H1 (cell line): ENCODE data around the gene BBS1. TPM values are rescaled to one million over a fixed set of nuclear protein-coding genes. Genes with fewer than 3 reads are reported as not detected.

Experiments used
- CTCF ChIA-PET: fragments of 300-600 bp; sonication (Branson Sonifier 250); formaldehyde crosslinking; loops from one replicate; lab custom pipeline; 2021; ENCODE audit not compliant: partially characterized antibody; lab: Charles Lee
- POLR2A ChIA-PET: fragments of 300-600 bp; sonication (Branson Sonifier 250); formaldehyde crosslinking; loops from one replicate; lab custom pipeline; 2021; ENCODE audit warnings: inconsistent platforms; ENCODE audit not compliant: partially characterized antibody; lab: Charles Lee
- DNase-seq, 2 experiments: peaks; one replicate each; pipeline versions ENCODE4 v3.0.0 to v3.0.0-alpha.2; 2010 to 2022; ENCODE audit warnings: low spot score in 2 of 2, low read depth in 1 of 2, mixed read lengths in 1 of 2
- FAIRE-seq: peaks from 2 replicates; lab custom pipeline; 2011; peaks lifted over from hg19 to GRCh38; lab: Jason Lieb, UNC
- H2AFZ ChIP-seq: 2 replicates; pipeline ENCODE4 v1.8.1; 2012; ENCODE audit warnings: low read length, inconsistent platforms
- H2AK5ac ChIP-seq: 2 replicates; pipeline ENCODE4 v1.6.1; 2013; ENCODE audit warnings: low read depth, low read length
- H2BK120ac ChIP-seq: replicated peaks from 2 replicates; pipeline ENCODE3; 2013; ENCODE audit warnings: low read depth, low read length, inconsistent platforms
- H2BK12ac ChIP-seq: 2 replicates; pipeline ENCODE4 v1.6.1; 2013; ENCODE audit warnings: low read depth, low read length
- H2BK15ac ChIP-seq: 2 replicates; pipeline ENCODE4 v1.6.1; 2013; ENCODE audit warnings: low read length
- H2BK20ac ChIP-seq: 2 replicates; pipeline ENCODE4 v1.6.1; 2013; ENCODE audit warnings: low read length
- H2BK5ac ChIP-seq: 2 replicates; pipeline ENCODE4 v1.6.1; 2013; ENCODE audit warnings: low read depth, low read length
- H3K14ac ChIP-seq: 2 replicates; pipeline ENCODE4 v1.6.1; 2013; ENCODE audit warnings: inconsistent platforms; ENCODE audit not compliant: insufficient read length
- H3K18ac ChIP-seq: 2 replicates; pipeline ENCODE4 v1.6.1; 2013; ENCODE audit warnings: low read length; ENCODE audit errors: extremely low read depth
- H3K23ac ChIP-seq: 2 replicates; pipeline ENCODE4 v1.6.1; 2013; ENCODE audit warnings: inconsistent platforms; ENCODE audit not compliant: insufficient read length
- H3K23me2 ChIP-seq: 2 replicates; pipeline ENCODE4 v1.6.1; 2013; ENCODE audit warnings: low read depth, low read length
- H3K27ac ChIP-seq: 2 replicates; pipeline ENCODE4 v1.6.1; 2011; ENCODE audit warnings: low read depth, low read length, inconsistent platforms
- H3K27me3 ChIP-seq, 4 experiments: replicated peaks in 1 of 4; 1 replicate in 1 of 4; 2 replicates in 3 of 4; pipeline versions ENCODE4 v1.6.1 to v1.8.1; 2011 to 2013; ENCODE audit warnings: low read length in 3 of 4, mild to moderate bottlenecking in 3 of 4, inconsistent platforms in 2 of 4, mixed read lengths in 2 of 4, moderate library complexity in 1 of 4; ENCODE audit not compliant: control insufficient read depth in 3 of 4, insufficient read depth in 3 of 4; ENCODE audit errors: extremely low read depth in 1 of 4
- H3K36me3 ChIP-seq, 4 experiments: 2 replicates each; pipeline versions ENCODE4 v1.6.1 to v1.8.1; 2011 to 2013; ENCODE audit warnings: mild to moderate bottlenecking in 4 of 4, low read length in 3 of 4, moderate library complexity in 2 of 4, control low read depth in 1 of 4, inconsistent platforms in 1 of 4; ENCODE audit not compliant: insufficient read depth in 4 of 4, control insufficient read depth in 2 of 4
- H3K4ac ChIP-seq: replicated peaks from 2 replicates; pipeline ENCODE3; 2013; ENCODE audit warnings: low read length, low read depth, mixed read lengths, inconsistent platforms; ENCODE audit not compliant: insufficient read length
- H3K4me1 ChIP-seq, 4 experiments: replicated peaks in 1 of 4; 1 replicate in 1 of 4; 2 replicates in 3 of 4; pipeline versions ENCODE4 v1.6.1 to v1.8.1; 2011 to 2013; ENCODE audit warnings: low read length in 3 of 4, inconsistent platforms in 2 of 4, mixed read lengths in 1 of 4; ENCODE audit not compliant: insufficient read depth in 4 of 4, control insufficient read depth in 3 of 4
- H3K4me2 ChIP-seq, 2 experiments: 2 replicates each; pipeline versions ENCODE4 v1.6.1 to v1.8.1; 2011 to 2013; ENCODE audit warnings: low read depth in 2 of 2, low read length in 2 of 2, control low read depth in 1 of 2, inconsistent platforms in 1 of 2, mild to moderate bottlenecking in 1 of 2; ENCODE audit not compliant: insufficient read depth in 1 of 2
- H3K4me3 ChIP-seq, 4 experiments: fragments of 200-600, 300-600 bp in 1 of 4; sonication (generic), shearing (Covaris generic), sonication (Bioruptor Twin) in 1 of 4; 2 replicates each; pipeline versions ENCODE4 v1.5.1 to v1.8.1; 2011 to 2016; ENCODE audit warnings: low read length in 4 of 4, low read depth in 3 of 4, control low read depth in 2 of 4, inconsistent platforms in 2 of 4, mild to moderate bottlenecking in 2 of 4, mixed read lengths in 1 of 4, moderate library complexity in 1 of 4; ENCODE audit not compliant: insufficient read depth in 2 of 4; ENCODE audit errors: extremely low read depth in 1 of 4
- H3K56ac ChIP-seq: replicated peaks from 2 replicates; pipeline ENCODE3; 2013; ENCODE audit warnings: low read depth, mild to moderate bottlenecking, mixed read lengths, low read length, inconsistent platforms; ENCODE audit not compliant: insufficient read length
- H3K79me1 ChIP-seq: 2 replicates; pipeline ENCODE4 v1.6.1; 2013; ENCODE audit warnings: low read depth, low read length, control low read depth
- H3K79me2 ChIP-seq, 2 experiments: 2 replicates each; pipeline versions ENCODE4 v1.6.1 to v1.8.1; 2012 to 2013; ENCODE audit warnings: low read length in 2 of 2, mild to moderate bottlenecking in 2 of 2, inconsistent platforms in 1 of 2; ENCODE audit not compliant: insufficient read depth in 2 of 2, control insufficient read depth in 1 of 2
- H3K9ac ChIP-seq, 4 experiments: replicated peaks in 1 of 4; 1 replicate in 1 of 4; 2 replicates in 3 of 4; pipeline versions ENCODE4 v1.6.1 to v1.8.1; 2011 to 2013; ENCODE audit warnings: low read depth in 3 of 4, low read length in 3 of 4, control low read depth in 2 of 4, mild to moderate bottlenecking in 2 of 4, moderate library complexity in 2 of 4, inconsistent platforms in 1 of 4; ENCODE audit errors: extremely low read depth in 1 of 4
- H3K9me3 ChIP-seq, 2 experiments: 2 replicates each; pipeline versions ENCODE4 v1.6.1 to v1.8.1; 2012 to 2013; ENCODE audit warnings: mild to moderate bottlenecking in 2 of 2, moderate library complexity in 2 of 2, control low read depth in 1 of 2, inconsistent platforms in 1 of 2, low read depth in 1 of 2, low read length in 1 of 2, mixed read lengths in 1 of 2; ENCODE audit not compliant: insufficient read depth in 2 of 2
- H4K20me1 ChIP-seq, 2 experiments: replicated peaks in 1 of 2; 2 replicates each; pipeline versions ENCODE3 to v1.8.1; 2011 to 2013; ENCODE audit warnings: inconsistent platforms in 2 of 2, low read length in 2 of 2, mild to moderate bottlenecking in 1 of 2; ENCODE audit not compliant: insufficient read depth in 2 of 2, control insufficient read depth in 1 of 2
- H4K5ac ChIP-seq: 2 replicates; pipeline ENCODE4 v1.6.1; 2013; ENCODE audit warnings: low read length, low read depth, mixed read lengths, inconsistent platforms; ENCODE audit not compliant: insufficient read length
- H4K8ac ChIP-seq: 2 replicates; pipeline ENCODE4 v1.8.0; 2013; ENCODE audit warnings: mild to moderate bottlenecking, moderate library complexity, low read length, inconsistent platforms; ENCODE audit not compliant: insufficient read depth; ENCODE audit errors: extremely low read depth
- H4K91ac ChIP-seq: replicated peaks from 2 replicates; pipeline ENCODE3; 2013; ENCODE audit warnings: low read length, mixed read lengths, inconsistent platforms; ENCODE audit not compliant: insufficient read length
- ASH2L ChIP-seq: fragments of 200-600, 300-600 bp; sonication (generic); IDR thresholded peaks from one replicate; pipeline ENCODE4 v1.7.1; 2017; ENCODE audit warnings: low read length
- BRCA1 ChIP-seq: IDR thresholded peaks from 2 replicates; pipeline ENCODE4 v1.6.1; 2012; ENCODE audit warnings: low read depth, low read length, improper control_type of control experiment
- POLR2A ChIP-seq, 2 experiments: IDR thresholded peaks; 1 replicate in 1 of 2; 2 replicates in 1 of 2; pipeline ENCODE4 v1.6.1; 2011; ENCODE audit warnings: low read depth in 2 of 2, low read length in 2 of 2, mild to moderate bottlenecking in 2 of 2; ENCODE audit errors: control extremely low read depth in 1 of 2
- RAD21 ChIP-seq, 2 experiments: IDR thresholded peaks in 1 of 2; conservative IDR thresholded peaks in 1 of 2; 2 replicates each; pipeline ENCODE4 v1.6.1; 2011; ENCODE audit warnings: low read depth in 2 of 2, low read length in 2 of 2, improper control_type of control experiment in 1 of 2, inconsistent platforms in 1 of 2, mild to moderate bottlenecking in 1 of 2, moderate library complexity in 1 of 2
- TAF7 ChIP-seq: optimal IDR thresholded peaks from 2 replicates; pipeline ENCODE3; 2011; ENCODE audit warnings: low read depth, mild to moderate bottlenecking, inconsistent platforms, low read length, moderate library complexity, borderline replicate concordance
- TBP ChIP-seq: IDR thresholded peaks from 2 replicates; pipeline ENCODE4 v1.6.1; 2011; ENCODE audit warnings: low read depth, low read length, improper control_type of control experiment
- WGBS, 2 experiments: shearing (Covaris generic) in 1 of 2; methylation state at CpG; one replicate each; pipeline versions ENCODE4 v1.1.6 to v1.1.7; 2013 to 2015; ENCODE audit warnings: low lambda C conversion rate in 2 of 2, mixed read lengths in 2 of 2, inconsistent platforms in 1 of 2, low coverage in 1 of 2, missing lambda C conversion rate in 1 of 2; ENCODE audit not compliant: insufficient replicate concordance in 2 of 2, insufficient coverage in 1 of 2, insufficient read length in 1 of 2; ENCODE audit errors: extremely low coverage in 1 of 2, missing lambda C conversion rate in 1 of 2; 5-methylcytosine and 5-hydroxymethylcytosine counted together
- polyA plus RNA-seq, 7 experiments: library from polyadenylated mRNA; depleted of rRNA in 3 of 7; stranded (reverse) in 5 of 7; unstranded in 2 of 7; fragments of >200 nt in 5 of 7; fragments of 200-250 nt in 2 of 7; gene quantifications; 1 replicate in 5 of 7; 2 replicates in 1 of 7; 4 replicates in 1 of 7; pipeline versions ENCODE4 v1.2.1 to v1.2.3, GENCODE V29; 2011 to 2013; ENCODE audit warnings: missing spikeins in 2 of 7, mixed read lengths in 2 of 7
- total RNA-seq: library from RNA; stranded (reverse); fragmentation: NEBNext Ultra II Directional; extraction: Animal tissue kit (Norgen Biotek cat#: 25700); gene quantifications from 2 replicates; pipeline ENCODE4 v1.2.1, GENCODE V29; 2021
- TF ChIP-seq, protein P1 (sequence below), 3 experiments: IDR thresholded peaks; 1 replicate in 2 of 3; 2 replicates in 1 of 3; pipeline versions ENCODE4 v1.5.1 to v1.6.1; 2011; ENCODE audit warnings: low read length in 3 of 3, mild to moderate bottlenecking in 3 of 3, inconsistent platforms in 2 of 3, low read depth in 1 of 3, moderate library complexity in 1 of 3; ENCODE audit not compliant: insufficient read depth in 1 of 3; ENCODE audit errors: control extremely low read depth in 1 of 3

Gene BBS1
- total and polyA plus RNA-seq, 2 of the 8 experiments (the other 6 are each of a cell fraction or from before 2014, with no cell fraction given), result 19.1 to 19.5 TPM

DNA sequence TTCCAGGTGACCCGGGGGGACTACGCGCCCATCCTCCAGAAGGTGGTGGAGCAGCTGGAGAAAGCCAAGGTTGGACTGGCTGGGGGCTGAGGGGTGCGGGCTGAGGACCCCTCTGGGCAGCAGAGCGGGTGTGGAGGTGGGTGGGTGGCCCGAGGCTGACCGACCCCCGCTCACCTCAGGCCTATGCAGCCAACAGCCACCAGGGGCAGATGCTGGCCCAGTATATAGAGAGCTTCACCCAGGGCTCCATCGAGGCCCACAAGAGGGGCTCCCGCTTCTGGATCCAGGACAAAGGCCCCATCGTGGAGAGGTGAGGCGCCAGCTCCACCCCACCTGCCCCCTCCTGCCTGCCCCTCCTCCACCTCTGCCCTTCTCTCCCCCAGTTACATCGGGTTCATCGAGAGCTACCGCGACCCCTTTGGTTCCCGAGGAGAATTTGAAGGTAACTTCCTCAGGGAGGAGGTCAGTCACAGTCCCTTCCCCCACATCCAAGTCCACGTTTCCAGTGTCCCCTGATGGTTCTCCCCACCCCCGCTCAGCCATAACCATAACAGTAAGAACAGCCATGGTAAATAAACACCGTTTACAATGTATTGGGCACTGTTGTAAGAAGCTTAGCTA lies 19.0 kb upstream of the BBS1 start:
- H2BK120ac ChIP-seq, result no peak overlapping the region
- H2AFZ ChIP-seq, result no peak overlapping the region
- H2BK12ac ChIP-seq, result no peak overlapping the region
- H3K23me2 ChIP-seq, result no peaks in the 10 kb centered on the region
- H3K36me3 ChIP-seq, result peaks cover 0 to 21% (median 12%) of the 10 kb centered on the region in 4 experiments; a peak in 6 of 8 replicates
- FAIRE-seq (no peak), DNase-seq (peak in 1 of 2 experiments; percentile 81)
- H4K5ac ChIP-seq, result no peak overlapping the region
- H3K23ac ChIP-seq, result no peak overlapping the region
- WGBS, 2 experiments, result 82% methylated on average over 7 of the region's 20 CpGs; no CpG with 5 or more reads in 1 of the 2 experiments
- H4K8ac ChIP-seq, result no peak overlapping the region
- peaks cover 0 to 12% (median 5%) of the 10 kb centered on the region in 4 experiments; a peak in 4 of 7 replicates for H3K4me1 ChIP-seq
- peaks cover 0 to 2% of the 10 kb centered on the region in 2 experiments for H4K20me1 ChIP-seq
- H3K27me3 ChIP-seq, result no peaks in the 10 kb centered on the region
- no peaks in the 10 kb centered on the region for H3K9me3 ChIP-seq
- no peak overlapping the region; the same call in 1 of the 2 replicates for H3K18ac ChIP-seq
- H3K79me2 ChIP-seq, result no peaks in the 10 kb centered on the region
- no peak overlapping the region for H2BK20ac ChIP-seq
- no peak overlapping the region for H4K91ac ChIP-seq
- H3K4ac ChIP-seq, result peak overlapping the region; percentile 53
- H2BK15ac ChIP-seq, result no peak overlapping the region
- H3K9ac ChIP-seq, result no peak overlapping the region
- TF ChIP-seq TBP (peak; percentile 54; the same call in 1 of the 2 replicates), ASH2L (peak; percentile 45), BRCA1 (no peak), TAF7 (no peak), POLR2A (IDR thresholded peaks at IDR 0.05; ENCODE audit: control extremely low read depth in 1 of 2, low read depth in 2 of 2, low read length in 2 of 2) (peak in 1 of 2 experiments; percentile 29; a peak in 1 of 3 replicates), RAD21 (IDR thresholded peaks at IDR 0.05 in 1 of 2, conservative IDR thresholded peaks at IDR 0.05 in 1 of 2; ENCODE audit: low read depth in 2 of 2, low read length in 2 of 2) (peak; percentile 36 to 54; a peak in 3 of 4 replicates)
- TF ChIP-seq, protein P1, sequence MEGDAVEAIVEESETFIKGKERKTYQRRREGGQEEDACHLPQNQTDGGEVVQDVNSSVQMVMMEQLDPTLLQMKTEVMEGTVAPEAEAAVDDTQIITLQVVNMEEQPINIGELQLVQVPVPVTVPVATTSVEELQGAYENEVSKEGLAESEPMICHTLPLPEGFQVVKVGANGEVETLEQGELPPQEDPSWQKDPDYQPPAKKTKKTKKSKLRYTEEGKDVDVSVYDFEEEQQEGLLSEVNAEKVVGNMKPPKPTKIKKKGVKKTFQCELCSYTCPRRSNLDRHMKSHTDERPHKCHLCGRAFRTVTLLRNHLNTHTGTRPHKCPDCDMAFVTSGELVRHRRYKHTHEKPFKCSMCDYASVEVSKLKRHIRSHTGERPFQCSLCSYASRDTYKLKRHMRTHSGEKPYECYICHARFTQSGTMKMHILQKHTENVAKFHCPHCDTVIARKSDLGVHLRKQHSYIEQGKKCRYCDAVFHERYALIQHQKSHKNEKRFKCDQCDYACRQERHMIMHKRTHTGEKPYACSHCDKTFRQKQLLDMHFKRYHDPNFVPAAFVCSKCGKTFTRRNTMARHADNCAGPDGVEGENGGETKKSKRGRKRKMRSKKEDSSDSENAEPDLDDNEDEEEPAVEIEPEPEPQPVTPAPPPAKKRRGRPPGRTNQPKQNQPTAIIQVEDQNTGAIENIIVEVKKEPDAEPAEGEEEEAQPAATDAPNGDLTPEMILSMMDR (IDR thresholded peaks at IDR 0.05; ENCODE audit: control extremely low read depth in 1 of 3, insufficient read depth in 1 of 3, low read depth in 1 of 3, low read length in 3 of 3), result peak; percentile 64 to 82 (median 72)
- H3K14ac ChIP-seq, result no peak overlapping the region
- H3K27ac ChIP-seq, result no peak overlapping the region
- CTCF ChIA-PET, result interaction anchor here (0.6 to 4.5 kb wide), 59 partner anchors 8 to 537 kb away, joined by 3 to 23 read pairs (median 4); partner anchors contain the start of genes ACTN3, CCDC87, CCS and CTSF
- H3K79me1 ChIP-seq, result no peaks in the 10 kb centered on the region
- POLR2A ChIA-PET, result interaction anchor here (0.6 to 4.6 kb wide), 12 partner anchors 12 to 187 kb away, joined by 3 to 37 read pairs (median 4); partner anchors contain the start of genes BBS1, DPP3 and RBM4B
- H2AK5ac ChIP-seq, result no peak overlapping the region; the same call in 1 of the 2 replicates
- H3K56ac ChIP-seq, result no peak overlapping the region
- H2BK5ac ChIP-seq, result peak overlapping the region; percentile 90; the same call in 1 of the 2 replicates
- no peak overlapping the region; a peak in 1 of 4 replicates for H3K4me2 ChIP-seq
- H3K4me3 ChIP-seq, result peak overlapping the region in 1 of 4 experiments; percentile 10; a peak in 1 of 8 replicates
